Keratinocyte (primary cell): ENCODE data around the gene RBFOX1. TPM values are rescaled to one million over a fixed set of nuclear protein-coding genes. Genes with fewer than 3 reads are reported as not detected.

Source experiments
- DNase-seq: peaks from one replicate; pipeline ENCODE4 v3.0.0-alpha.2; 2011; ENCODE audit warnings: low read depth, missing footprints, low spot score
- FAIRE-seq: peaks from 2 replicates; lab custom pipeline; 2011; peaks lifted over from hg19 to GRCh38; lab: Jason Lieb, UNC
- H2AFZ ChIP-seq: 2 replicates; pipeline ENCODE4 v1.6.0; 2012; ENCODE audit warnings: low read length, control low read depth, inconsistent platforms; ENCODE audit not compliant: control insufficient read depth
- H3K27ac ChIP-seq: 2 replicates; pipeline ENCODE4 v1.5.1; 2011; ENCODE audit warnings: low read length; ENCODE audit not compliant: control insufficient read depth, insufficient read depth
- H3K27me3 ChIP-seq: 3 replicates; pipeline ENCODE4 v1.6.0; 2011; ENCODE audit warnings: low read length; ENCODE audit not compliant: control insufficient read depth, insufficient read depth; ENCODE audit errors: extremely low read depth
- H3K36me3 ChIP-seq, 2 experiments: 2 replicates in 1 of 2; 3 replicates in 1 of 2; pipeline ENCODE4 v1.5.1; 2011; ENCODE audit warnings: low read length in 2 of 2, mild to moderate bottlenecking in 1 of 2; ENCODE audit not compliant: control insufficient read depth in 2 of 2, insufficient read depth in 2 of 2; ENCODE audit errors: extremely low read depth in 1 of 2
- H3K4me1 ChIP-seq: 3 replicates; pipeline ENCODE4 v1.5.1; 2011; ENCODE audit warnings: low read length; ENCODE audit not compliant: control insufficient read depth, insufficient read depth; ENCODE audit errors: extremely low read depth
- H3K4me2 ChIP-seq: 3 replicates; pipeline ENCODE4 v1.6.0; 2011; ENCODE audit warnings: low read depth, low read length; ENCODE audit not compliant: control insufficient read depth, insufficient read depth; ENCODE audit errors: extremely low read depth
- H3K4me3 ChIP-seq, 3 experiments: fragments of 200-600 bp in 1 of 3; sonication (generic) in 1 of 3; 2 replicates in 2 of 3; 3 replicates in 1 of 3; pipeline ENCODE4 v1.5.1; 2011 to 2016; ENCODE audit warnings: low read length in 3 of 3, mild to moderate bottlenecking in 3 of 3, control low read depth in 2 of 3, inconsistent platforms in 1 of 3, low read depth in 1 of 3, mixed read lengths in 1 of 3, mixed run types in 1 of 3, moderate library complexity in 1 of 3; ENCODE audit not compliant: control insufficient read depth in 2 of 3, insufficient read depth in 2 of 3; ENCODE audit errors: extremely low read depth in 1 of 3
- H3K79me2 ChIP-seq: 2 replicates; pipeline ENCODE4 v1.6.0; 2012; ENCODE audit warnings: low read length; ENCODE audit not compliant: control insufficient read depth, insufficient read depth
- H3K9ac ChIP-seq: 3 replicates; pipeline ENCODE4 v1.6.0; 2011; ENCODE audit warnings: low read length; ENCODE audit not compliant: control insufficient read depth, insufficient read depth; ENCODE audit errors: extremely low read depth
- H3K9me1 ChIP-seq: 3 replicates; pipeline ENCODE4 v1.6.0; 2011; ENCODE audit warnings: low read length; ENCODE audit not compliant: control insufficient read depth, insufficient read depth; ENCODE audit errors: extremely low read depth
- H3K9me3 ChIP-seq: 2 replicates; pipeline ENCODE4 v1.5.1; 2012; ENCODE audit warnings: low read depth, low read length; ENCODE audit not compliant: control insufficient read depth
- H4K20me1 ChIP-seq: 3 replicates; pipeline ENCODE4 v1.6.0; 2011; ENCODE audit warnings: low read length; ENCODE audit not compliant: control insufficient read depth, insufficient read depth; ENCODE audit errors: extremely low read depth
- EZH2 ChIP-seq: IDR thresholded peaks from one replicate; pipeline ENCODE4 v1.6.1; 2012; ENCODE audit warnings: inconsistent platforms, mild to moderate bottlenecking, low read length, moderate library complexity
- dilution Hi-C: fragments of 300-500 bp; cut with MboI; formaldehyde crosslinking; loops from one replicate; pipeline ENCODE4 v1.7.0; 2020; ENCODE audit warnings: low sequenced_read_pairs; ENCODE audit not compliant: extremely low pct_ligation_motif_present
- polyA plus RNA-seq, 5 experiments: library from polyadenylated mRNA; depleted of rRNA in 3 of 5; stranded (reverse) in 3 of 5; stranded (forward) in 1 of 5; unstranded in 1 of 5; fragments of >200 nt; gene quantifications; 1 replicate in 1 of 5; 2 replicates in 3 of 5; 3 replicates in 1 of 5; pipeline versions ENCODE4 v1.2.1 to v1.2.3, GENCODE V29; 2011 to 2012; ENCODE audit warnings: missing spikeins in 2 of 5, low read depth in 1 of 5, low replicate concordance in 1 of 5
- TF ChIP-seq, protein P1 (sequence below), 3 experiments: IDR thresholded peaks in 1 of 3; conservative IDR thresholded peaks in 1 of 3; optimal IDR thresholded peaks in 1 of 3; 2 replicates in 2 of 3; 3 replicates in 1 of 3; pipeline versions ENCODE3 to v1.5.1; 2011; ENCODE audit warnings: low read length in 3 of 3, mild to moderate bottlenecking in 3 of 3, moderate library complexity in 2 of 3, control low read depth in 1 of 3, inconsistent platforms in 1 of 3; ENCODE audit not compliant: insufficient read depth in 2 of 3; ENCODE audit errors: extremely low read depth in 1 of 3

The RBFOX1 gene
- polyA plus RNA-seq, 1 donor (not counting 4 experiments of a cell fraction or from before 2014, with no cell fraction given) = not detected

DNA sequence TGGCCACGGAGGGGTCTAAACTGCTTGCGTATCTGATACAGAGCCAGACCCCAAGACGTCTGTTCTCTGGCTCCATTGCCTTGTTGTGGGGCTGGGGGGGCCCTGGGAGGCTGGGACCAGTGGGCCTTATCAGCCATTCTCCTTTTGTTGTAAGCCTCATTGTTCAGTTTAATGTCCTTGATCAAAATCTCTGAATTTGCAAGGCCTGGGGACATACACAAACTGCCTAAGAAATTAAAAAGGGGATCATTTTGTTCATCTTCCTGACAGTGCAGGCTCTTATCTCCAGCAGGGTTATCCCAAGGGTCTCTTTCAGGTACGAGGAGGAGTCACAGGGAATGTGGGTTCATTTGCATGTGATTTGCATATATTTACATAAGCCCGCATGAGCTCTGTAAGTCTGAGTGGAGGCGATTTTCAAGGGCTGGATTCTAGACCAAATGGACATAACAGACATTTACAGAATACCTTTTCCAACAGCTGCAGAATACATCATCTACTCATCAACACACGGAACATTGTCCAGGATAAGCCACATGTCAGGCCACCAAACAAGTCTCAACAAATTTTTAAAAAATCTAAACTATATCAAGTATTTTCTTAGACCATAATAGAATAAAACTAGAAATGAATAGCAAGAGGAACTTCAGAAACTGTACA is 269.8 kb downstream of the RBFOX1 start:
- FAIRE-seq (no peak), DNase-seq (no peak)
- Histone ChIP-seq H3K4me2 (no peak overlapping the region), H3K27me3 (no peaks in the 10 kb centered on the region), H3K9ac (no peak overlapping the region), H3K4me1 (no peaks in the 10 kb centered on the region), H4K20me1 (no peaks in the 10 kb centered on the region), H3K9me3 (no peaks in the 10 kb centered on the region), H3K27ac (no peak overlapping the region), H3K9me1 (no peaks in the 10 kb centered on the region), H2AFZ (no peak overlapping the region), H3K4me3 (no peak overlapping the region), H3K79me2 (no peaks in the 10 kb centered on the region), H3K36me3 (no peaks in the 10 kb centered on the region)
- dilution Hi-C loops = no loop called here
- no peak for TF ChIP-seq EZH2
- TF ChIP-seq, protein P1, sequence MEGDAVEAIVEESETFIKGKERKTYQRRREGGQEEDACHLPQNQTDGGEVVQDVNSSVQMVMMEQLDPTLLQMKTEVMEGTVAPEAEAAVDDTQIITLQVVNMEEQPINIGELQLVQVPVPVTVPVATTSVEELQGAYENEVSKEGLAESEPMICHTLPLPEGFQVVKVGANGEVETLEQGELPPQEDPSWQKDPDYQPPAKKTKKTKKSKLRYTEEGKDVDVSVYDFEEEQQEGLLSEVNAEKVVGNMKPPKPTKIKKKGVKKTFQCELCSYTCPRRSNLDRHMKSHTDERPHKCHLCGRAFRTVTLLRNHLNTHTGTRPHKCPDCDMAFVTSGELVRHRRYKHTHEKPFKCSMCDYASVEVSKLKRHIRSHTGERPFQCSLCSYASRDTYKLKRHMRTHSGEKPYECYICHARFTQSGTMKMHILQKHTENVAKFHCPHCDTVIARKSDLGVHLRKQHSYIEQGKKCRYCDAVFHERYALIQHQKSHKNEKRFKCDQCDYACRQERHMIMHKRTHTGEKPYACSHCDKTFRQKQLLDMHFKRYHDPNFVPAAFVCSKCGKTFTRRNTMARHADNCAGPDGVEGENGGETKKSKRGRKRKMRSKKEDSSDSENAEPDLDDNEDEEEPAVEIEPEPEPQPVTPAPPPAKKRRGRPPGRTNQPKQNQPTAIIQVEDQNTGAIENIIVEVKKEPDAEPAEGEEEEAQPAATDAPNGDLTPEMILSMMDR (optimal IDR thresholded peaks at IDR 0.05 in 1 of 3, IDR thresholded peaks at IDR 0.05 in 1 of 3, conservative IDR thresholded peaks at IDR 0.05 in 1 of 3; ENCODE audit: extremely low read depth in 1 of 3, insufficient read depth in 2 of 3, low read length in 3 of 3) = no peak

DNA sequence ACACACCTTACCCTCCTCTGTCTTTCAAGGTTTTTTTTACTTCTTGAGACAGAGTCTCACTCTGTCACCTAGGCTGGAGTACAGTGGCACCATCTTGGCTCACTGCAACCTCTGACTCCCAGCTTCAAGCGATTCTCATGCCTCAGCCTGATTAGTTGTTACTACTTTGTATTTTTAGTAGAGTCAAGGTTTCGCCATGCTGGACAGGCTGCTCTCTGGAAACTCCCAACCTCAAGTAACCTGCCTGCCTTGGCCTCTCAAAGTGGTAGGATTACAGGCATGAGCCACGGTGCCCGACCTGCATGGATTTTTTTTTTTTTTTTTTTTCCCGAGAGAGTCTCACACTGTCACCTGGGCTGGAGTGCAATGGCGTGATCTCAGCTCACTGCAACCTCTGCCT is 273.2 kb downstream of the RBFOX1 start:
- no peak for FAIRE-seq

More for the DNA sequence above, 273.2 kb downstream of the RBFOX1 start:
- no peaks in the 10 kb centered on the region for H3K27me3 ChIP-seq
- no peaks in the 10 kb centered on the region for H4K20me1 ChIP-seq
- H3K4me1 ChIP-seq = no peaks in the 10 kb centered on the region
- H3K36me3 ChIP-seq = no peaks in the 10 kb centered on the region
- no peaks in the 10 kb centered on the region for H3K79me2 ChIP-seq
- no peak for DNase-seq
- no peak for TF ChIP-seq EZH2
- TF ChIP-seq, protein P1 (optimal IDR thresholded peaks at IDR 0.05 in 1 of 3, IDR thresholded peaks at IDR 0.05 in 1 of 3, conservative IDR thresholded peaks at IDR 0.05 in 1 of 3; ENCODE audit: extremely low read depth in 1 of 3, insufficient read depth in 2 of 3, low read length in 3 of 3) = no peak
- no peak overlapping the region for H2AFZ ChIP-seq
- H3K9me1 ChIP-seq = no peaks in the 10 kb centered on the region
- dilution Hi-C loops = no loop called here
- no peak overlapping the region for H3K4me2 ChIP-seq
- no peak overlapping the region for H3K9ac ChIP-seq
- H3K4me3 ChIP-seq = no peak overlapping the region
- H3K27ac ChIP-seq = no peak overlapping the region
- peaks cover 2% of the 10 kb centered on the region for H3K9me3 ChIP-seq
